Amniotic stem cell (primary cell): Measurements from ENCODE around the gene AFMID.
A peak's percentile ranks its signal among the peaks of the same experiment; 100 is the strongest.

Experiments used
- DNase-seq: peaks from one replicate; lab custom pipeline; 2025; lab: John Stamatoyannopoulos, UW

AFMID gene

DNA sequence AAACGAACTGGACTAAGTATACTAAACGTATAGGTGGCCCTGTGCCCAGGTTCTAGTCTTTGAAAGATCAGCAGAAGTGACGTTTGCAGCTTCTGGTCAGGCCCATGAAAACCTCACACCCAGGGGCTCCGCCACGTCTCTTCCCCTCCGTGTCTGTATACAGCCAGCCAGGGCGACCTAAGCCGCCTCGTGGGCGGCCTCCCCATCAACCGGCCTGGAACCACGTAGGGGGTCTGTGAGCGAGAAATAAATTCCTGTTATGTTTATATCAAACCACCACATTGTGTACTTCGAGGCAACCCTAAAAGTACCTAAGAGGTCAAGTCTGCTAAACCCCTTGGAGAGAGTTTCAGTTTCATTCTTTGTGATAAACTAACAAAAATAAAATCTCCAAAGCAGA lies 7.1 kb upstream of the AFMID start:
- DNase-seq: no peak

DNA sequence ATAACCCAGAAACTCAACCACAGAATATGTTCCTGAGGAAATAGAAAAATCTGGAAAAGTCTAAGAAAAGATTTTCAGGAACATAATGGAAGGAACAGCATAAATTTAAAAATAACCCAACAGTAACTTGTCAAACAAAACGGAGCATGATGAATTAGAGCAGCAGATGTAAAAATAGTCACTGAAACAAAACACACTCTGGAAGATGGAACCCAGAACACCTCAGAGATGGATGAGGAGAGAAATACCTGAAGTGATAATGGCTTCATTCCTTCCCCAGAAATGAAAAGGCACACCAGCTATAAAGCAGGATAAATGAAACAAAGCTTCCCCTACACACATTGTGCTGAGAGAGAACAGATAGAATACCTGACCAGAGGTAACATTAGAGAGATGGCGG lies 6.7 kb upstream of the AFMID start:
- DNase-seq: no peak

DNA sequence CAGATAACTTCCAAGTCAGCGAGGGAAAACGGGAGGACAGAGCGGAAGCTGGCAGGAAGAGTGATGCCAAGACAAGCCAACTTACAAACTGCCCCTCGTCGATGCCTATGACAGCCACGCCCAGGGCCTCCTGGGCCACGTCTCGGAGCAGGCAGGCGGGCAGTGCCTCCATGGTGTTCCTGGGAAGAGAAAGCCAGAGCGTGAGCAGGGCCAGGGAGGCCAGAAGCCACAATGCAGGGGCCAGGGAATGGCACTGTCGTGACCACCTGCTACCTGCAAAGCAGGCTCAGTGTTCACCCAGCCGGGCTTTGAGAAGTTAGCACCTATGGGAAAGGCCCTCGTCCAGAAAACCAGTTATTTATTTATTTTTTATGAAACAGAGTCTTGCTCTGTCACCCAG lies 4.7 kb upstream of the AFMID start:
- no peak for DNase-seq

DNA sequence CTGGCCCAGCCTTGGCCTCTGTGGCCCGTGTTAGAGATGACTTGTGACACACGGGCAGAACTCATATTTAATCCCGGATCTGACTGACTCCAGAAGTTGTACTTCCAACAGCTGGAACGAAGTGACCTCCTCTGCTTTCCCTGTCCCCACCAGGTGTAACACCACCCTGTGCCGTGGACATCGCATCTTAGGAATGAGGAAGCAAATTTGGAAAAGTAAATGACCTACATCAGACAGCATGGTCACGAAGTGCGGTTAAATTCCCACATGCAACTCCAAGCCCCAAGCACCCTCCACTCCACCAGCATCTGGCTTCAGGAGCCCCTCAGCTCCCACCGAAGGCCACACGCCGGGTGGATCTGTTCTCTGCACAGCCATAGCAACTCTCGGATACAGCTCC lies 3.2 kb upstream of the AFMID start:
- DNase-seq: no peak

DNA sequence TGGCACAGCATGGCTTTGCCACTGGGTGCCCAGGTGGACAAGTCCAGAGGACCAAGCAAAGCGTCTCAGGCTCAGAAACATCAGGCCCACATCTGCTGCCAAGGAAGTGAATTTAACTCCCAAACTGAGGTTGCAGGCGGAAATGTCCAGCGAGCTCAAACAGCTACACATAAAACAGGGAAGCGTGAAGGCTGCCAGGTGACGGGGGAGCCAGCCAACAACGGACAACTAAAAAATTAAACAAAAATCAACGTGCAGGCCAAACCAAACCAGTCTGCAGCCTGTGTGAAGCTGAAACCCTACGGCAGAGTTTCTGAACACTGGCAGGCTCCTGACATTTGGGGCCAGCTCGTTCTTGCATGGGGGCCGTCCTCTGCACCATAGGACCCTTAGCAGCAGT lies 2.8 kb upstream of the AFMID start:
- DNase-seq: no peak

DNA sequence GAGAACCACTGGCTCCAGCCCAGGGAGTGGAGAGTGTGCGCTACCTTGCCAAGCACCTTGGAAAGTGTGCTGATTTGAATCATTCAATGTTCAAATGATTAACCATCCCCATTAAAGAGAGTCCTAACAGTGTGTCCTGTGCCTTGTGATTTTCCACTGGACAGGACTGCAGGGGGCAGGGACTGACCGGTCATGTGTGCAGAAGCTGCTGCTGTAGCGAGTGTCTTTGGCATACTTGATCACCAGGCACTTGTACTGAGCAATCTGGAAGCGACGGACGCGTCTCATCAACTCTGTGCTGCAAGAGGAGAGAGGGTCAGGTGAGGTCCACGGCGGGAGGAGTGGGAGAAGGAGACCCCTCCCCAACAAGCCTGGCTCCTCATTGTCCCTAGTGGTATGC lies 2.3 kb upstream of the AFMID start:
- DNase-seq: no peak

DNA sequence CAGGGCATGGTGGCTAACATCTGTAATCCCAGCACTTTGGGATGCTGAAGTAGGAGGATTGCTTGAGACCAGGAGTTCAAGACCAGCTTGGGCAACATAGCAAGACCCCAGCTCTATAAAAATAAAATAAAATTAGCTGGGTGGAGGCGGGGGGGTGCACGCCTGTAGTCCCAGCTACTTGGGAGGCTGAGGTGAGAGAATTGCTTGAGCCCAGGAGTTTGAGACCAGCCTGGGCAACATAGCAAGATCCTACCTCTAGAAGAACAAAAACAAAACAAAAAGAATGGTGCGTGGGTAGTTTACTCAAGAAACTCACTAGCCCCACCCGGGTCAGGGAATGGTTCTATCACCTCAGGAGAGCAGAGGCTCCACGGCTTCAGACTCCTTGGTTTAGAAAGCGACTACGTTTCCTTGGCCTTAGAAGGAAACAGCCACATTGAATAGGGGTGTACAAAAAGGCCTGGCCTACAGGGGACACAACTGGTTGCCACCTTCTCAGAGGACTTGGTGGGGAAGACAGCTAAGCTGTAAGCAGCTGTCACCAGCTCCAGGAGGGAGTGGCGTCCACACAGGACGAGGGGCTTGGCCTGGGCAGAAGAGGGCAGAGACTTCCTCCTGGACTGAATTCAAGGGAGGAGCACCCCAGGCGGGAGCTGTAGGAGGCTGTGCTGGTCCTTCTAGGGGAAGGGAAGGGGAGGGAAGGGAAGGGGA lies 1.0 kb upstream of the AFMID start:
- no peak for DNase-seq

DNA sequence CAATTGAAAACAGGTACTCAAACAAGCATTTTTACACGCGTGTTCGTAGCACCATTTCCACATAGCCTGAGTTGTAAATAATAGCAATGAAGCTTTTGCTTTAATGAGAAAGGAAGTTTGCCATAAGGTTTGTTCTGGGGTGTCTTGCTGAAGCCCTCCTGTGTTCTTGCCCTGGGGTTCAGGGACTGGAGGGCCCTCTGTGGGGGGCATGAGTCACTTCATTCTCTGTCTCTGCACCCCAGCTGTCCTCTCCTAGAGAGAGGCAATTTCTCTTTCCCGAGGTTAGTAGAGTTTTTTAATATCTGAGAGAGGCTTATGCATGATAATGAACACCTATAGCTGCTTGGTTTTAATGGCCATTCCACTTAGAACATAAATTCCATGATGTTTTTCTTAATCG lies 9.6 kb downstream of the AFMID start:
- no peak for DNase-seq

DNA sequence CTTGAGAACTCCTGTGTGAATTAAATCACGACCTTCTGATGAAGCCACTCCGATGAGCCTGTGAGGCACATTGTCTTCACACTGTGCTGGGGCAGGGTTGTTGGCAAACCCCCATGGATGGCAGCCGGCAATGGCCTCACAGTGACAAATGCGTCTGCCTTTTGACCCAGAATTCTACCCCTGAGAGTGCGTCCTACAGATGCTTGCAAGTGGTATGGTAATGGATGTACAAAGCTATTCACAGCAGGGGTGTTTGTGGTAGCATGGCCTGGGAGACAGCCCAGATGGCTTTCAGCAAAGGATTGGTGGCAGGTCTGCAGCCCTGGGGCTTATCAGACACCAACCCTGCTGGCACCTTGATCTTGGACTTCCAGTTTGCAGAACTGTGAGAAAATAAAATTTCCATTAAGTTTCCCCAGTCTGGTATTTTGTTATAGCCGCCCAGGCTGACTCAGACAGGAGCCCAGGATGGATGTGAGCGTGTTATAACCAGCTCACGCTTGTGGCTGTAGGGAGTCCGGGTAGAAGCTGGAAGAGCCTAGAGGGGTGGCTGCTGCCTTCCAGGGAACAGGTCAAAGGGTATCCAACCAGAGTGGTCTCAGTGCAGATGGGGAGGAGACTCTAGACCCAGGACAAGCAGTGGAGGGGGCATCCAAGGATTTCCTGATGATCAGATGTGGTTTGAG lies 10.1 kb downstream of the AFMID start:
- DNase-seq: no peak

DNA sequence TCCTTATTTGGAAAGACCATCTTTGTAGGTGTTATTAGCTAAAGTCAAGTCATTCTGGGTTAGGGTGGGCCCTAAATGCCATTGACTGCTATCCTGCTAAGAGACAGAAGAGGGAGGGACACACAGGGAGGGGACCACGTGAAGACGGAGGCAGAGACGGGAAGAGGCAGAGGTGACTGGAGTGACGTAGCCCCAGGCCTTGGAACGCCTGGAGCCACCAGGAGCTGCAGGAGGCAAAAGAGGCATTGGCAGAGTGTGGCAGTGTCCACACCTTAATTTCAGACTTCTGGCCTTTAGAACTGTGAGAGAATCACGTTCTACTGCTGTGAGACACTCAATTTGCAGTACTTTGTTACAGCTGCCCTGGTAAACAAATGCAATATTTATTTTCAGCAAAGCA lies 13.3 kb downstream of the AFMID start:
- DNase-seq: no peak

DNA sequence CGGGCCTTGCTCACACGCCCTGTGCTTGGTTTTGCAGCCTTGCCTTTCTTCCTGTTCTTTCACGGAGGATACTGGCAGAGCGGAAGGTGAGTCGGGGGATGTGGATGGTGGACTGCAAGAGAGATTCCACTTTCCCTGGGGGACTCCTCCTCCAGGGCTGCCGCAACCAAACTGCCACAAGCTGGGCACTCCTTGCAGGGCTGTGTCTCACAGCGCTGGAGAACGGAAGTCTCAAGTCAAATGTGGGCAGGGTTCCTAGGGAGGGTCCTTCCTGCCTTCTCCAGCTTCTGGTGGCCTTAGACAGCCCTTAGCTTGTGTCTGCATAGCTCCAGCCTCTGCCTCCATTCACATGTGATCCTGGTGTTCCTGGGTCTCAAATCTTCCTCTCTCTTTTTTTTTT lies 15.5 kb downstream of the AFMID start:
- DNase-seq: no peak

DNA sequence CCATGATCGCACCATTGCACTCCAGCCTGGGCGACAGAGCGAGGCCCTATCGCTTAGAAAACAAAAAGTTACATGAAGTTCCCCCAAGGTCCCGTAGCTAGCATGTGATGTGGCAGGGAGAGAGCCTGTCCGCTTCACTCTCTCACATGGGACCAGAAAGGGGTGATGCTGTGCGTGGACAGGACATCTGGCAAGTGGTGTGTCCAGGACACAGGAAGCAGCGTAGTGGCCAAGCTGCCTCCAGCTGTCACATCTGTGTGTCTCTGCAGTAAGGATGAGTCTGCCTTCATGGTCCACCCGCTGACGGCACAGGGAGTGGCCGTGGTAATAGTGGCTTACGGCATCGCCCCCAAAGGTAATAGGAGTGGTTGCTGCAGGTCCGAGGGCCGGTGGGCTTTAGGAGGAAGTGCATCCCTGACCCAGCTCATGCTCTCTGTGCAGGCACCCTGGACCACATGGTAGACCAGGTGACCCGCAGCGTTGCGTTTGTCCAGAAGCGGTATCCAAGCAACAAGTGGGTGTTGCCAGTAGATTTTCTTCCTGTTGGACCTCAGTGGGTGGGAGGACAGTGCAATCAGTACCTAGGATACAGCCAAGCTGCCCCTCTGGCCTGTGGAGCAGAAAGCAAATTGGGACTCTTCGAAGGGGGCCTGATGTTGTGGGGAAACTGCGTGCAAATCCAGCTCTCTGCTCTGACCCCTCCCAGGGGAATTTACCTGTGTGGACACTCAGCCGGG lies 17.4 kb downstream of the AFMID start:
- no peak for DNase-seq

DNA sequence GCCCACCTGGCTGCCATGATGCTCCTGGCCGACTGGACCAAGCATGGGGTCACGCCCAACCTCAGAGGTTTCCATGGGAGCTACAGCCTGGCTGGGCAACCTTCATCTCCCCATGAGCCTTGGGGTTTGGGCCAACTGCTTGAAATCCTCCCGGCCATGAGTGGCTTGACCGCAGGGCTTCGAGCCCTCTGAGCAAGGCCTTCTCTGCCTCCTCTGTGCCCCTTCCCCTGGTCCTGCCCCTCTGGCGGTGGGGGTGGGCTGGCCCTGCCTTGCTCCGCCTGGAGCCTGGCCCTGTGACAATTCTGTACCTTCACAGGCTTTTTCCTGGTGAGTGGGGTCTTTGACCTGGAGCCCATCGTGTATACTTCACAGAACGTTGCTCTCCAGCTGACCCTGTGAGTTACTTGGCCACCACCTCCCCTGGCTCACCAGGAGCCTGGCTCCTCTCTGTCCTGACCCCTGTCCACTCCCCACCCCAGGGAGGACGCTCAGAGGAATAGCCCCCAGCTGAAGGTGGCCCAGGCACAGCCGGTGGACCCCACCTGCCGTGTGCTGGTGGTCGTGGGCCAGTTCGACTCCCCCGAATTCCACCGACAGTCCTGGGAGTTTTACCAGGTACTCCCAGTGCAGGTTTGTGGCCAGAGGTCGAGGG lies 18.1 kb downstream of the AFMID start:
- no peak for DNase-seq

DNA sequence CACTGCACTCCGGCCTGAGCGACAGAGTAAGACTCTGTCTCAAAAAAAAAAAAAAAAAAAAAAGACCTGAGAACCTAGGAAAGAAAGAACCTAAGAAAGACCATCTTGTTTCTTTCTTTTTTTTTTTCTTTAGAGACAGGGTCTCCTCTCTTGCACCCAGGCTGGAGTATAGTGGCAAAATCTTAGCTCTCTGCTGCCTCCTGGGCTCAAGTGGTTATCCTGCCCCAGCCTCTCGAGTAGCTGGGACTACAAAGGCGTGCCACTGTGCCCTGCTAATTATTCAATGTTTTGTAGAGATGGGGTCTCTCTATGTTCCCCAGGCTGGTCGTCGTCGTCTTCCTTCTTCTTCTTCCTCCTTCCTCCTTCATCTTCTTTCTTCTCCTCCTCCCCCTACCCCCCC lies 19.1 kb downstream of the AFMID start:
- DNase-seq: no peak

DNA sequence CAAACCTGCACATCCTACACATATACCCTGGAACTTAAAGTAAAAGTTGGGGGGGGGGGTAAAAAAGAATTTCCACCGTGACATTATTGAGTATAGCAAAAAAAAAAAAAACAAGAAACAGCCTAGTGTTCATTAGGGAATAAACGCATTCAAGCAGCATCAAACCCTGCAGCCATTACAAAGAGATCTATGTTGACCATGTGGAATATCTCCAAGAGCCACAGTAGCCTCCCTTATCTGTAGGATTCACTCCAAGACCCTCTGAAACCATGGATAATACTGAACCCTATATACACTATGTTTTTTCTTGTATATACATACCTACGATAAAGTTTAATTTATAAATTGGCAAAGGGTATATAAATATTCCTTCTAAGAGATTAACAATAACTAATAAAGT lies 21.3 kb downstream of the AFMID start:
- DNase-seq: no peak

DNA sequence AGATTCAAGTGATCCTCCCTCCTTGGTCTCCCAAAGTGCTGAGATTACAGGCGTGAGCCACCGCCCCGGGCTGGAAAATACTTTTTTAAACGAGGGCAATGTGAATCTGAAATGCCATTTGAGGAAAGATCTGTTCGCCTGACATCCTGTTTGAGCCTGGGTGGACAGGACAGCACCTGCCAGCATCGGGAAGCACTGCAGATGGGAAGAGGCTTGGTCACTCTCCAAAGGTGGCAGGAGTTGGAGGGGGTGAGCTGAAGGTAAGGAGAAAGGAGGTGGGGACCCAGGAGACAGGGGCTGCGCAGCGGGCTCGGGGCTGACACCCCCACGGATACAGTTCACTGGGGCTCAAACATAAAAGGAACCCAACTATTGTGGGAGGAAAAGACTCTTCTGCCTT lies 22.9 kb downstream of the AFMID start:
- no peak for DNase-seq

DNA sequence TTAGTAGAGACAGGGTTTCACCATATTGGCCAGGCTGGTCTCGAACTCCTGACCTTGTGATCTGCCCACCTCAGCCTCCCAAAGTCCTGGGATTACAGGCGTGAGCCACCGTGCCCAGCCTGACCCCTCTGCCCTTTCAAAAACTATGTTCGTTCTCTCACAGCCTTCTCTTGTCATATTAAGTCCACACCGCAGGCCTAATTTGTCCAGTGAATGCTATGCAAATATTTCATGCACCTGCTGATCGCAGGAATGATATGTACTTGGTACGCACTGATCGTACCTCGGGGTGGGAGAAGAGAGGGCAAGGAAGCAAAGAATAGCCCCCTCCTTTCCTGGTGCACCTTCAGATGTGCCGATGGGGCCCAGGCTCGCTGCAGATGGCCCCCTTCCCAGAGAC lies 23.9 kb downstream of the AFMID start:
- no peak for DNase-seq

DNA sequence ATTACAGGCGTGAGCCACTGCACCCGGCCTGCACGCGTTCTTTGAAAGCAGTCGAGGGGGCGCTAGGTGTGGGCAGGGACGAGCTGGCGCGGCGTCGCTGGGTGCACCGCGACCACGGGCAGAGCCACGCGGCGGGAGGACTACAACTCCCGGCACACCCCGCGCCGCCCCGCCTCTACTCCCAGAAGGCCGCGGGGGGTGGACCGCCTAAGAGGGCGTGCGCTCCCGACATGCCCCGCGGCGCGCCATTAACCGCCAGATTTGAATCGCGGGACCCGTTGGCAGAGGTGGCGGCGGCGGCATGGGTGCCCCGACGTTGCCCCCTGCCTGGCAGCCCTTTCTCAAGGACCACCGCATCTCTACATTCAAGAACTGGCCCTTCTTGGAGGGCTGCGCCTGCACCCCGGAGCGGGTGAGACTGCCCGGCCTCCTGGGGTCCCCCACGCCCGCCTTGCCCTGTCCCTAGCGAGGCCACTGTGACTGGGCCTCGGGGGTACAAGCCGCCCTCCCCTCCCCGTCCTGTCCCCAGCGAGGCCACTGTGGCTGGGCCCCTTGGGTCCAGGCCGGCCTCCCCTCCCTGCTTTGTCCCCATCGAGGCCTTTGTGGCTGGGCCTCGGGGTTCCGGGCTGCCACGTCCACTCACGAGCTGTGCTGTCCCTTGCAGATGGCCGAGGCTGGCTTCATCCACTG lies 27.0 kb downstream of the AFMID start, which contains the start of gene BIRC5:
Gene BIRC5, plus strand, starts transcription at position 238 of the 690 bp plus-strand sequence. Its CDS starts 64 bp downstream, at position 302.
- DNase-seq: peak; percentile 59

DNA sequence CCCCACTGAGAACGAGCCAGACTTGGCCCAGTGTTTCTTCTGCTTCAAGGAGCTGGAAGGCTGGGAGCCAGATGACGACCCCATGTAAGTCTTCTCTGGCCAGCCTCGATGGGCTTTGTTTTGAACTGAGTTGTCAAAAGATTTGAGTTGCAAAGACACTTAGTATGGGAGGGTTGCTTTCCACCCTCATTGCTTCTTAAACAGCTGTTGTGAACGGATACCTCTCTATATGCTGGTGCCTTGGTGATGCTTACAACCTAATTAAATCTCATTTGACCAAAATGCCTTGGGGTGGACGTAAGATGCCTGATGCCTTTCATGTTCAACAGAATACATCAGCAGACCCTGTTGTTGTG lies 27.5 kb downstream of the AFMID start:
- DNase-seq: no peak

DNA sequence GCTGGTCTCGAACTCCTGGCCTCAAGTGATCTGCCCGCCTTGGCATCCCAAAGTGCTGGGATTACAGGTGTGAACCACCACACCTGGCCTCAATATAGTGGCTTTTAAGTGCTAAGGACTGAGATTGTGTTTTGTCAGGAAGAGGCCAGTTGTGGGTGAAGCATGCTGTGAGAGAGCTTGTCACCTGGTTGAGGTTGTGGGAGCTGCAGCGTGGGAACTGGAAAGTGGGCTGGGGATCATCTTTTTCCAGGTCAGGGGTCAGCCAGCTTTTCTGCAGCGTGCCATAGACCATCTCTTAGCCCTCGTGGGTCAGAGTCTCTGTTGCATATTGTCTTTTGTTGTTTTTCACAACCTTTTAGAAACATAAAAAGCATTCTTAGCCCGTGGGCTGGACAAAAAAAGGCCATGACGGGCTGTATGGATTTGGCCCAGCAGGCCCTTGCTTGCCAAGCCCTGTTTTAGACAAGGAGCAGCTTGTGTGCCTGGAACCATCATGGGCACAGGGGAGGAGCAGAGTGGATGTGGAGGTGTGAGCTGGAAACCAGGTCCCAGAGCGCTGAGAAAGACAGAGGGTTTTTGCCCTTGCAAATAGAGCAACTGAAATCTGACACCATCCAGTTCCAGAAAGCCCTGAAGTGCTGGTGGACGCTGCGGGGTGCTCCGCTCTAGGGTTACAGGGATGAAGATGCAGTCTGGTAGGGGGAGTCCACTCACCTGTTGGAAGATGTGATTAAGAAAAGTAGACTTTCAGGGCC lies 32.4 kb downstream of the AFMID start:
- DNase-seq: no peak

DNA sequence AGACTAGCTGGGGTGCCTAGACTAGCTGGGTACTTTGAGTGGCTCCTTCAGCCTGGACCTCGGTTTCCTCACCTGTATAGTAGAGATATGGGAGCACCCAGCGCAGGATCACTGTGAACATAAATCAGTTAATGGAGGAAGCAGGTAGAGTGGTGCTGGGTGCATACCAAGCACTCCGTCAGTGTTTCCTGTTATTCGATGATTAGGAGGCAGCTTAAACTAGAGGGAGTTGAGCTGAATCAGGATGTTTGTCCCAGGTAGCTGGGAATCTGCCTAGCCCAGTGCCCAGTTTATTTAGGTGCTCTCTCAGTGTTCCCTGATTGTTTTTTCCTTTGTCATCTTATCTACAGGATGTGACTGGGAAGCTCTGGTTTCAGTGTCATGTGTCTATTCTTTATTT lies 35.9 kb downstream of the AFMID start:
- DNase-seq: no peak
